Fibroblast of the aortic adventitia (primary cell): Measurements from ENCODE around the gene SPEF2. TPM values are rescaled to one million over a fixed set of nuclear protein-coding genes. Genes with fewer than 3 reads are reported as not detected.
A peak's percentile ranks its signal among the peaks of the same experiment; 100 is the strongest.

Source experiments
- DNase-seq: peaks from one replicate; pipeline ENCODE4 v3.0.0-alpha.2; 2010; ENCODE audit warnings: low read depth
- H3K4me3 ChIP-seq: 2 replicates; pipeline ENCODE4 v1.5.1; 2011; ENCODE audit warnings: low read depth, mild to moderate bottlenecking, control low read depth, low read length, moderate library complexity
- CTCF ChIP-seq: IDR thresholded peaks from 2 replicates; pipeline ENCODE4 v1.5.1; 2011; ENCODE audit warnings: mild to moderate bottlenecking, low read length, control low read depth, inconsistent platforms; ENCODE audit not compliant: insufficient read depth
- small RNA-seq: library from RNA; depleted of rRNA; stranded (forward); fragments of <200 nt; gene quantifications from one replicate; pipeline ENCODE3, GENCODE V24; 2012
- total RNA-seq: library from RNA; depleted of rRNA; stranded (reverse); fragments of >200 nt; gene quantifications from 2 replicates; pipeline ENCODE4 v1.2.3, GENCODE V29; 2012; ENCODE audit warnings: low replicate concordance

Gene SPEF2
- total RNA-seq, 1 donor = 5.7 TPM

DNA sequence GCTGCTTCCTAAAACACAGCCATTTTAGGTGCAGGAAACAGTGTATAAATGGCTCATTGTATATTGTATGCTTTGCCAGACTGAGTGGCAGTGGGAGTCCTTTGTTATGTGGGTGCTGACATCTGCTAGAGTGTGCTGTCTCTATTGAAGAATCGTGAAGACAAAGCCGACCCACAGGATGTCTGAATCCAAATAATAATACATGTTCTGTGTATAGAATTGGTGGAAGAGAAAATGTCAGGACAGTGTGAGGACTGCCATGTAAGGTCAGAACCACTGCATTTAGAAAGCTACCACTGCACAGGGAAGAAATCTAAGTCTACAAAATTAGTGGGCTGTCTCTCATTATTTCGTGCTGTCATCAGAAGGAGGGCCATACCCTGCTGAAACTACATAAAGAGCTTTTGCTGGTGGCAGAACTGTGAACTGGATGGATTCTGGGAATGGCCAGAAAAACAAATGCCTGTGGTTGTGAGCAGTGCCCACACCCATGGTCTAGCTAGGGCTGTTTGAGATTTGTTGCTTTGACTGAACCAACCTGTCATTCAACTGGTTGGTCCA lies 241.5 kb downstream of the SPEF2 start:
- no peak overlapping the region for H3K4me3 ChIP-seq
- peak; percentile 24 for DNase-seq
- TF ChIP-seq CTCF = no peak

GRCh38 chr5:35860686-35861085 lies 243.0 kb downstream of the SPEF2 start:
- no peak overlapping the region for H3K4me3 ChIP-seq
- TF ChIP-seq CTCF = no peak
- no peak for DNase-seq

DNA sequence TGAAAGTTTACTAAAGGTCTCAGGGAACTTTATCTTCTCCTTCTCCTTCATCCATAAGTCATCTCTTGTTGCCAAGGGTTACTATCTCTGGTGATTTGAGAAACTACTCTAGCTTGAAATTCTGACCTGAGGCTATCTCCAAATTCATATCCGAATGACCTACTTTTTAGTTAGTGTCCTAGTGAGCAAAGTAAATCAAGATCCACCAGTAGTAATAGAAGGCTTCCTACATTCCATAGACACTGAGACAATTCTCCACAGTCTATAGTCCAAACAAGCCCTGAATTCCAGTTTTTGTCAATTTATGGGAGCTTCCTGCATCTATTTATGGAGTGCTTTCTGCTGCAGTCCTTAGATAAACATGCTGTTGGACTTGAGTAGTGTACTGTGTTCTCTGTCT lies 244.1 kb downstream of the SPEF2 start:
- TF ChIP-seq CTCF = no peak
- peak; percentile 8 for DNase-seq
- H3K4me3 ChIP-seq = no peak overlapping the region

GRCh38 chr5:35862126-35862525 lies 244.5 kb downstream of the SPEF2 start:
- no peak overlapping the region for H3K4me3 ChIP-seq
- DNase-seq = no peak
- no peak for TF ChIP-seq CTCF

GRCh38 chr5:35863159-35863558 lies 245.5 kb downstream of the SPEF2 start:
- H3K4me3 ChIP-seq = no peak overlapping the region
- DNase-seq = no peak
- no peak for TF ChIP-seq CTCF

Small RNA genes lying within 50 kb of the gene (small RNA-seq; reads per million reads assigned to genes)
- not detected for gene RNU7-130P

Other genes with a start within 250 kb of the SPEF2 start
- gene IL7R, start 239.0 kb downstream of the SPEF2 start, total RNA-seq = 0.90 TPM in 1 of 2 replicates, not detected in the other